Measurements from ENCODE around the gene PMM1.
"Not testable (repeated sequence)": the region's sequence is repeated elsewhere in the genome, so short reads cannot be mapped to it uniquely, and the experiment has no call there.

PMM1 gene

GRCh38 chr22:41578818-41579217 lies 10.8 kb downstream of the PMM1 start:
- H3K4me1 Mint-ChIP-seq, result no peaks in the 10 kb centered on the region
- peaks cover 5% of the 10 kb centered on the region for H3K36me3 Mint-ChIP-seq
- H3K4me3 Mint-ChIP-seq, result no peak overlapping the region
- H3K9me3 Mint-ChIP-seq, result no peaks in the 10 kb centered on the region
- no peak overlapping the region for H3K27ac Mint-ChIP-seq
- no peaks in the 10 kb centered on the region for H3K27me3 Mint-ChIP-seq

GRCh38 chr22:41578114-41578513 lies 11.5 kb downstream of the PMM1 start:
- H3K27ac Mint-ChIP-seq, result no peak overlapping the region
- no peaks in the 10 kb centered on the region for H3K9me3 Mint-ChIP-seq
- no peaks in the 10 kb centered on the region for H3K4me1 Mint-ChIP-seq
- H3K36me3 Mint-ChIP-seq, result peaks cover 5% of the 10 kb centered on the region
- H3K27me3 Mint-ChIP-seq, result no peaks in the 10 kb centered on the region
- H3K4me3 Mint-ChIP-seq, result no peak overlapping the region

GRCh38 chr22:41576877-41577276 lies 12.8 kb downstream of the PMM1 start:
- H3K4me1 Mint-ChIP-seq, result no peaks in the 10 kb centered on the region
- no peaks in the 10 kb centered on the region for H3K9me3 Mint-ChIP-seq
- no peak overlapping the region for H3K4me3 Mint-ChIP-seq
- H3K36me3 Mint-ChIP-seq, result peaks cover 3% of the 10 kb centered on the region
- no peak overlapping the region for H3K27ac Mint-ChIP-seq
- no peaks in the 10 kb centered on the region for H3K27me3 Mint-ChIP-seq

- Mint-ChIP-seq H3K36me3 (peaks cover 3% of the 10 kb centered on the region), H3K27me3 (no peaks in the 10 kb centered on the region), H3K27ac (no peak overlapping the region), H3K4me1 (no peaks in the 10 kb centered on the region), H3K9me3 (no peaks in the 10 kb centered on the region), H3K4me3 (no peak overlapping the region)
Measured at GRCh38 chr22:41575533-41575932, 14.1 kb downstream of the PMM1 start.

- Mint-ChIP-seq H3K9me3 (no peaks in the 10 kb centered on the region), H3K27me3 (no peaks in the 10 kb centered on the region)
Measured at GRCh38 chr22:41574847-41575381, 14.7 kb downstream of the PMM1 start.

GRCh38 chr22:41573677-41574076 lies 16.0 kb downstream of the PMM1 start:
- Mint-ChIP-seq H3K27me3 (no peaks in the 10 kb centered on the region), H3K9me3 (no peaks in the 10 kb centered on the region), H3K4me1 (no peaks in the 10 kb centered on the region), H3K36me3 (peaks cover 3% of the 10 kb centered on the region), H3K4me3 (no peak overlapping the region), H3K27ac (no peak overlapping the region)

More at GRCh38 chr22:41574847-41575381, 14.7 kb downstream of the PMM1 start:
- Mint-ChIP-seq H3K27ac (no peak overlapping the region), H3K36me3 (peaks cover 3% of the 10 kb centered on the region), H3K4me1 (no peaks in the 10 kb centered on the region), H3K4me3 (no peak overlapping the region)

- H3K4me1 Mint-ChIP-seq, H3K36me3 Mint-ChIP-seq, H3K27me3 Mint-ChIP-seq, H3K9me3 Mint-ChIP-seq, H3K4me3 Mint-ChIP-seq, H3K27ac Mint-ChIP-seq: not testable (repeated sequence)
Measured at GRCh38 chr22:41572305-41572704, 17.3 kb downstream of the PMM1 start.

GRCh38 chr22:41571786-41572185 lies 17.9 kb downstream of the PMM1 start:
- Mint-ChIP-seq H3K9me3 (no peaks in the 10 kb centered on the region), H3K4me1 (no peaks in the 10 kb centered on the region), H3K4me3 (no peak overlapping the region), H3K27me3 (no peaks in the 10 kb centered on the region), H3K36me3 (no peaks in the 10 kb centered on the region), H3K27ac (no peak overlapping the region)

GRCh38 chr22:41570221-41570620 lies 19.4 kb downstream of the PMM1 start:
- Mint-ChIP-seq H3K4me1 (no peaks in the 10 kb centered on the region), H3K9me3 (no peaks in the 10 kb centered on the region), H3K27ac (no peak overlapping the region), H3K36me3 (no peaks in the 10 kb centered on the region), H3K27me3 (no peaks in the 10 kb centered on the region), H3K4me3 (no peak overlapping the region)

GRCh38 chr22:41568811-41569210 lies 20.8 kb downstream of the PMM1 start:
- Mint-ChIP-seq H3K27ac (no peak overlapping the region), H3K4me3 (no peak overlapping the region), H3K27me3 (no peaks in the 10 kb centered on the region), H3K36me3 (no peaks in the 10 kb centered on the region), H3K9me3 (no peaks in the 10 kb centered on the region), H3K4me1 (no peaks in the 10 kb centered on the region)

- Mint-ChIP-seq H3K4me1 (no peaks in the 10 kb centered on the region), H3K36me3 (no peaks in the 10 kb centered on the region), H3K4me3 (no peak overlapping the region), H3K27me3 (no peaks in the 10 kb centered on the region), H3K27ac (no peak overlapping the region), H3K9me3 (no peaks in the 10 kb centered on the region)
Measured at GRCh38 chr22:41567512-41567768, 22.2 kb downstream of the PMM1 start.

GRCh38 chr22:41565403-41566054 lies 24.1 kb downstream of the PMM1 start:
- no peaks in the 10 kb centered on the region for H3K4me1 Mint-ChIP-seq
- H3K9me3 Mint-ChIP-seq, result no peaks in the 10 kb centered on the region
- H3K27me3 Mint-ChIP-seq, result peaks cover 5% of the 10 kb centered on the region
- H3K27ac Mint-ChIP-seq, result no peak overlapping the region
- no peaks in the 10 kb centered on the region for H3K36me3 Mint-ChIP-seq
- no peak overlapping the region for H3K4me3 Mint-ChIP-seq

- Mint-ChIP-seq H3K27me3 (peaks cover 7% of the 10 kb centered on the region), H3K4me3 (no peak overlapping the region), H3K36me3 (no peaks in the 10 kb centered on the region), H3K9me3 (no peaks in the 10 kb centered on the region), H3K4me1 (no peaks in the 10 kb centered on the region), H3K27ac (no peak overlapping the region)
Measured at GRCh38 chr22:41564563-41564962, 25.1 kb downstream of the PMM1 start.

- Mint-ChIP-seq H3K27me3 (peaks cover 7% of the 10 kb centered on the region), H3K4me1 (no peaks in the 10 kb centered on the region), H3K36me3 (no peaks in the 10 kb centered on the region), H3K9me3 (no peaks in the 10 kb centered on the region), H3K27ac (no peak overlapping the region), H3K4me3 (no peak overlapping the region)
Measured at GRCh38 chr22:41563051-41563711, 26.5 kb downstream of the PMM1 start.

GRCh38 chr22:41562461-41562860 lies 27.2 kb downstream of the PMM1 start:
- Mint-ChIP-seq H3K4me3 (no peak overlapping the region), H3K27ac (no peak overlapping the region), H3K27me3 (peaks cover 10% of the 10 kb centered on the region), H3K4me1 (no peaks in the 10 kb centered on the region), H3K36me3 (no peaks in the 10 kb centered on the region), H3K9me3 (no peaks in the 10 kb centered on the region)

GRCh38 chr22:41561788-41562187 lies 27.9 kb downstream of the PMM1 start:
- H3K9me3 Mint-ChIP-seq, result no peaks in the 10 kb centered on the region
- H3K27me3 Mint-ChIP-seq, result peaks cover 10% of the 10 kb centered on the region
- H3K27ac Mint-ChIP-seq, result no peak overlapping the region
- no peaks in the 10 kb centered on the region for H3K4me1 Mint-ChIP-seq
- no peaks in the 10 kb centered on the region for H3K36me3 Mint-ChIP-seq
- H3K4me3 Mint-ChIP-seq, result no peak overlapping the region

GRCh38 chr22:41561335-41561734 lies 28.3 kb downstream of the PMM1 start:
- Mint-ChIP-seq H3K36me3 (no peaks in the 10 kb centered on the region), H3K27ac (no peak overlapping the region), H3K9me3 (no peaks in the 10 kb centered on the region), H3K27me3 (peaks cover 10% of the 10 kb centered on the region), H3K4me3 (no peak overlapping the region), H3K4me1 (no peaks in the 10 kb centered on the region)
